WTC11 (cell line): ENCODE measurements around the gene FADS6. TPM values are rescaled to one million over a fixed set of nuclear protein-coding genes. Genes with fewer than 3 reads are reported as not detected.

Experiments
- ATAC-seq: fragments of 200-7000 bp; cut with Tn5 transposase; 2 replicates; pipeline ENCODE4 v1.10.0; 2021; ENCODE audit warnings: mild to moderate bottlenecking, moderate library complexity
- CTCF ChIA-PET: fragments of 300-600 bp; sonication (Branson Sonifier 250); formaldehyde crosslinking; loops from one replicate; lab custom pipeline; 2021; ENCODE audit warnings: antibody characterized with exemption; lab: Charles Lee
- POLR2A ChIA-PET: fragments of 350-600 bp; sonication (Branson Sonifier 250); formaldehyde crosslinking; loops from one replicate; lab custom pipeline; 2021; ENCODE audit warnings: antibody characterized with exemption; lab: Charles Lee
- DNase-seq: peaks from one replicate; pipeline ENCODE4 v3.0.0; 2021; ENCODE audit warnings: low spot score
- H3K27ac Mint-ChIP-seq: 2 replicates; pipeline ENCODE4 v1.8.0; 2021; ENCODE audit warnings: mixed read lengths
- H3K27me3 Mint-ChIP-seq: 2 replicates; pipeline ENCODE4 v1.8.0; 2021; ENCODE audit warnings: low read depth, mild to moderate bottlenecking, moderate library complexity, mixed read lengths
- H3K36me3 Mint-ChIP-seq: 2 replicates; pipeline ENCODE4 v1.8.0; 2021; ENCODE audit warnings: mixed read lengths
- H3K4me1 Mint-ChIP-seq: 2 replicates; pipeline ENCODE4 v1.8.0; 2022; ENCODE audit warnings: mixed read lengths
- H3K4me3 Mint-ChIP-seq: 2 replicates; pipeline ENCODE4 v1.8.0; 2021; ENCODE audit warnings: mild to moderate bottlenecking, moderate library complexity, mixed read lengths
- H3K9me3 Mint-ChIP-seq: 2 replicates; pipeline ENCODE4 v1.8.0; 2021; ENCODE audit warnings: mixed read lengths
- ESRRA ChIP-seq: sonication (generic); formaldehyde crosslinking; IDR thresholded peaks from 2 replicates; pipeline ENCODE4 v1.8.1; 2022; ENCODE audit warnings: mild to moderate bottlenecking, missing genetic modification reagents, borderline replicate concordance
- ETV6 ChIP-seq: sonication (generic); formaldehyde crosslinking; IDR thresholded peaks from 2 replicates; pipeline ENCODE4 v1.8.1; 2022; ENCODE audit warnings: mild to moderate bottlenecking, missing genetic modification reagents
- FOXK1 ChIP-seq: sonication (generic); formaldehyde crosslinking; IDR thresholded peaks from 2 replicates; pipeline ENCODE4 v1.8.0; 2022; ENCODE audit warnings: mild to moderate bottlenecking, moderate library complexity, missing genetic modification reagents
- GRHL2 ChIP-seq: fragments of 250-450 bp; sonication (Bioruptor Pico); IDR thresholded peaks from 2 replicates; pipeline ENCODE4 v1.8.0; 2022; ENCODE audit warnings: mild to moderate bottlenecking, moderate library complexity; ENCODE audit not compliant: insufficient replicate concordance, severe bottlenecking
- GTF2I ChIP-seq: fragments of 250-450 bp; sonication (Bioruptor Pico); conservative IDR thresholded peaks from 2 replicates; pipeline ENCODE4 v1.4.0; 2021; ENCODE audit warnings: mild to moderate bottlenecking
- JUN ChIP-seq: sonication (generic); formaldehyde crosslinking; IDR thresholded peaks from 2 replicates; pipeline ENCODE4 v1.8.0; 2023; ENCODE audit warnings: mild to moderate bottlenecking, missing genetic modification reagents
- MYBL2 ChIP-seq: sonication (generic); formaldehyde crosslinking; IDR thresholded peaks from 2 replicates; pipeline ENCODE4 v1.8.1; 2023; ENCODE audit warnings: mild to moderate bottlenecking, moderate library complexity, missing genetic modification reagents
- NR3C1 ChIP-seq: sonication (generic); formaldehyde crosslinking; conservative IDR thresholded peaks from 2 replicates; pipeline ENCODE4 v1.8.1; 2023; ENCODE audit warnings: low read depth, mild to moderate bottlenecking, missing genetic modification reagents
- OVOL2 ChIP-seq: fragments of 250-450 bp; sonication (Bioruptor Pico); IDR thresholded peaks from 2 replicates; pipeline ENCODE4 v1.9.0; 2021; ENCODE audit warnings: mild to moderate bottlenecking, borderline replicate concordance
- SMAD4 ChIP-seq: sonication (generic); formaldehyde crosslinking; IDR thresholded peaks from 2 replicates; pipeline ENCODE4 v1.8.0; 2022; ENCODE audit warnings: mild to moderate bottlenecking, missing genetic modification reagents
- TEAD4 ChIP-seq: sonication (generic); formaldehyde crosslinking; IDR thresholded peaks from 2 replicates; pipeline ENCODE4 v1.8.0; 2022; ENCODE audit warnings: mild to moderate bottlenecking, missing genetic modification reagents
- ZNF138 ChIP-seq: sonication (generic); formaldehyde crosslinking; conservative IDR thresholded peaks from 2 replicates; pipeline ENCODE4 v1.8.1; 2022; ENCODE audit warnings: mild to moderate bottlenecking, moderate library complexity, missing genetic modification reagents
- ZNF263 ChIP-seq: sonication (generic); formaldehyde crosslinking; IDR thresholded peaks from 2 replicates; pipeline ENCODE4 v1.8.1; 2022; ENCODE audit warnings: low read depth, mild to moderate bottlenecking, moderate library complexity, missing genetic modification reagents
- ZNF423 ChIP-seq: fragments of 250-450 bp; sonication (Bioruptor Pico); IDR thresholded peaks from 2 replicates; pipeline ENCODE4 v2.1.2; 2022; ENCODE audit warnings: mild to moderate bottlenecking, moderate library complexity
- ZNF671 ChIP-seq: fragments of 250-450 bp; sonication (Bioruptor Pico); IDR thresholded peaks from 2 replicates; pipeline ENCODE4 v1.8.0; 2021; ENCODE audit warnings: mild to moderate bottlenecking
- total RNA-seq: library from RNA; stranded (reverse); gene quantifications from 3 replicates; pipeline ENCODE4 v1.2.3, GENCODE V29; 2021
- TF ChIP-seq, protein P1 (sequence below): sonication (generic); formaldehyde crosslinking; IDR thresholded peaks from 2 replicates; pipeline ENCODE4 v1.8.0; 2023; ENCODE audit warnings: missing genetic modification reagents, mild to moderate bottlenecking, borderline replicate concordance
- TF ChIP-seq, protein P2 (sequence below): sonication (generic); formaldehyde crosslinking; IDR thresholded peaks from 2 replicates; pipeline ENCODE4 v1.8.0; 2023; ENCODE audit warnings: mild to moderate bottlenecking, missing genetic modification reagents
- TF ChIP-seq, protein P3 (sequence below): sonication (generic); formaldehyde crosslinking; IDR thresholded peaks from 2 replicates; pipeline ENCODE4 v1.8.1; 2023; ENCODE audit warnings: mild to moderate bottlenecking, missing genetic modification reagents, moderate library complexity
- TF ChIP-seq, protein P4 (sequence below): sonication (generic); formaldehyde crosslinking; conservative IDR thresholded peaks from 2 replicates; pipeline ENCODE4 v1.8.1; 2022; ENCODE audit warnings: mild to moderate bottlenecking, missing genetic modification reagents
- TF ChIP-seq, protein P5 (sequence below): fragments of 250-450 bp; sonication (Bioruptor Pico); IDR thresholded peaks from 2 replicates; pipeline ENCODE4 v1.8.0; 2021; ENCODE audit warnings: mild to moderate bottlenecking
- TF ChIP-seq, protein P6 (sequence below): sonication (generic); formaldehyde crosslinking; IDR thresholded peaks from 2 replicates; pipeline ENCODE4 v1.8.0; 2023; ENCODE audit warnings: missing genetic modification reagents
- TF ChIP-seq, protein P7 (sequence below): sonication (generic); formaldehyde crosslinking; IDR thresholded peaks from 2 replicates; pipeline ENCODE4 v1.8.1; 2022; ENCODE audit warnings: mild to moderate bottlenecking, moderate library complexity, missing genetic modification reagents

FADS6 gene
- total RNA-seq, 1 experiment from 2014 or later = 1.2 TPM

DNA sequence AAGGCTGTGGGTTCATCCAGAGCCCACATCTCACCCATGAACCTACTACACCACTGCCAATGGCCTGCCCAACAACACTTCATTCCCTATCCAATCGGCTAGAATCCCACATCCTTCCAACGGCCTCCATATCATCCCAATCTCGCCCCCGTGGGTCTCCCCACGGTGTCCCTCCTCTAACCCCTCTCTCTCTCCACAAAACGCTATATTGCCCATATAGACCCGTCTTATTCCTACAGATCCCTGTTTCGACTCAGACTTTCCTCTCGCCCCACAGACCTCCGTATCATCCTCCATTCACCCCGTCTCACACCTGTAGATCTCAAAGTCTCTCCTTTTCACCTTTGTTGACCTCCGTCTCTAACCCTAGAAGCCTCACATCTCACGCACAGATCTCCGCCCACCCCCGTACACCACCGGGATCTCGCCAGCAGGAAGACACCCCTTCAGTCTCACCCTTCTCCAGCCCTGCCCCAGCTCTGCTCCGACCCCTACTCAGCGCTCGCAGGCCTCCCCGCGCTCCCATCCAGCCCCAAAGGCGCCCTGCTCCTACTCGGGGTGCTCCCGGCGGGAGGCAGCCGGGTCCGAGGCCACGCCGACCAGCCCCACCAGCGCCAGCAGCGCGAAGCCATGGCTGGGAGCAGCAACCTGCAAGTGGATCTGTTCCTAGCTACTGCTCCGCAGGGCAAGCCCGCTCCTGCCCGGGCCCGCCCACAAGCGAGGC is 21.0 kb downstream of the FADS6 start, which contains the start of gene FDXR (continued):
- TF ChIP-seq, protein P1, sequence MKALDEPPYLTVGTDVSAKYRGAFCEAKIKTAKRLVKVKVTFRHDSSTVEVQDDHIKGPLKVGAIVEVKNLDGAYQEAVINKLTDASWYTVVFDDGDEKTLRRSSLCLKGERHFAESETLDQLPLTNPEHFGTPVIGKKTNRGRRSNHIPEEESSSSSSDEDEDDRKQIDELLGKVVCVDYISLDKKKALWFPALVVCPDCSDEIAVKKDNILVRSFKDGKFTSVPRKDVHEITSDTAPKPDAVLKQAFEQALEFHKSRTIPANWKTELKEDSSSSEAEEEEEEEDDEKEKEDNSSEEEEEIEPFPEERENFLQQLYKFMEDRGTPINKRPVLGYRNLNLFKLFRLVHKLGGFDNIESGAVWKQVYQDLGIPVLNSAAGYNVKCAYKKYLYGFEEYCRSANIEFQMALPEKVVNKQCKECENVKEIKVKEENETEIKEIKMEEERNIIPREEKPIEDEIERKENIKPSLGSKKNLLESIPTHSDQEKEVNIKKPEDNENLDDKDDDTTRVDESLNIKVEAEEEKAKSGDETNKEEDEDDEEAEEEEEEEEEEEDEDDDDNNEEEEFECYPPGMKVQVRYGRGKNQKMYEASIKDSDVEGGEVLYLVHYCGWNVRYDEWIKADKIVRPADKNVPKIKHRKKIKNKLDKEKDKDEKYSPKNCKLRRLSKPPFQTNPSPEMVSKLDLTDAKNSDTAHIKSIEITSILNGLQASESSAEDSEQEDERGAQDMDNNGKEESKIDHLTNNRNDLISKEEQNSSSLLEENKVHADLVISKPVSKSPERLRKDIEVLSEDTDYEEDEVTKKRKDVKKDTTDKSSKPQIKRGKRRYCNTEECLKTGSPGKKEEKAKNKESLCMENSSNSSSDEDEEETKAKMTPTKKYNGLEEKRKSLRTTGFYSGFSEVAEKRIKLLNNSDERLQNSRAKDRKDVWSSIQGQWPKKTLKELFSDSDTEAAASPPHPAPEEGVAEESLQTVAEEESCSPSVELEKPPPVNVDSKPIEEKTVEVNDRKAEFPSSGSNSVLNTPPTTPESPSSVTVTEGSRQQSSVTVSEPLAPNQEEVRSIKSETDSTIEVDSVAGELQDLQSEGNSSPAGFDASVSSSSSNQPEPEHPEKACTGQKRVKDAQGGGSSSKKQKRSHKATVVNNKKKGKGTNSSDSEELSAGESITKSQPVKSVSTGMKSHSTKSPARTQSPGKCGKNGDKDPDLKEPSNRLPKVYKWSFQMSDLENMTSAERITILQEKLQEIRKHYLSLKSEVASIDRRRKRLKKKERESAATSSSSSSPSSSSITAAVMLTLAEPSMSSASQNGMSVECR (CRISPR knock-in tag) = no peak
- no peak for TF ChIP-seq ESRRA (CRISPR knock-in tag)
- TF ChIP-seq GRHL2 = no peak
- TF ChIP-seq OVOL2 = no peak
- no peak for TF ChIP-seq ZNF423
- no peak for TF ChIP-seq TEAD4 (CRISPR knock-in tag)

DNA sequence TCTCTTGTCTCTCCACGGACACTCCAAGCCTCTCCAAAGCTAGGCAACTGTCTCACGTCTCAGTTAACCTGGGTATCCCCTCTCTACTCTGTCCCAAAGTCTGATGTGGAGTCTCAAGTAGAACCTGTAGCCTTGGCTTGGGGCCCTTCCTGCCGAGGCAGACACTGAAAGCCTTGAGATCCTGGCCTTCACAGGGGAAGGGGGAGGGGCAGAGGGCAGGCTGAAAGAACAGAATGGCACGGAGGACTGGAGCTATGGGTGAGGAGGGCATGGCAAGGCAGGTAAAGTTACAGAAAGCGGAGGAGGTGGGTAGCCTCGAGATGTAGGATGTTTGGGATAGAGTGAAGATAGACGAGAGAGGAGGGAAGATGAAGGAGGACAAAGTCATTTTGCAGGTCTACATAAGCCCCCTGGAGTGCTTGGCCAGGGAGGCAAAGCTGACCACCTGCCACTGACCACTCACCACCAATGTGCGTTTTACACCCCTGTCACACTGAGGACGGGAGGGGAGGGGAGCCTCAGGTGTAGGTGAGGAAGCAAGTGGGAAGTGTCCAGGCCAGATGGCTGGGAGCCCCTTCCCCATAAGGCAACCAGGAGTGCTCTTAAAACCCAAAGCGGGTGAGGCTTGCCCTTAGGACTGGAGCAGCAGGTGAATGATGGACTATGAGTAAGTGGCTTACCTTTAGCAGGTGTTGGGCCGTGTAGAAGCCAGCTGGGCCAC is 21.9 kb downstream of the FADS6 start:
- Mint-ChIP-seq H3K4me1 (peaks cover 22% of the 10 kb centered on the region), H3K27me3 (peaks cover 8% of the 10 kb centered on the region), H3K27ac (peak overlapping the region; percentile 43; the same call in 1 of the 2 replicates), H3K9me3 (no peaks in the 10 kb centered on the region), H3K36me3 (peaks cover 15% of the 10 kb centered on the region), H3K4me3 (peak overlapping the region; percentile 91)
- ChIA-PET POLR2A (interaction anchor here (0.6 kb wide), 1 partner anchor 24 kb away, joined by 3 read pairs; no protein-coding TSS in a partner anchor), CTCF (interaction anchor here (1.0 to 3.5 kb wide), 6 partner anchors 11 to 214 kb away, joined by 3 to 87 read pairs (median 6); partner anchors contain the start of genes GRIN2C and OTOP2)
- DNase-seq = no peak
- ATAC-seq = no peak
- TF ChIP-seq, protein P2, sequence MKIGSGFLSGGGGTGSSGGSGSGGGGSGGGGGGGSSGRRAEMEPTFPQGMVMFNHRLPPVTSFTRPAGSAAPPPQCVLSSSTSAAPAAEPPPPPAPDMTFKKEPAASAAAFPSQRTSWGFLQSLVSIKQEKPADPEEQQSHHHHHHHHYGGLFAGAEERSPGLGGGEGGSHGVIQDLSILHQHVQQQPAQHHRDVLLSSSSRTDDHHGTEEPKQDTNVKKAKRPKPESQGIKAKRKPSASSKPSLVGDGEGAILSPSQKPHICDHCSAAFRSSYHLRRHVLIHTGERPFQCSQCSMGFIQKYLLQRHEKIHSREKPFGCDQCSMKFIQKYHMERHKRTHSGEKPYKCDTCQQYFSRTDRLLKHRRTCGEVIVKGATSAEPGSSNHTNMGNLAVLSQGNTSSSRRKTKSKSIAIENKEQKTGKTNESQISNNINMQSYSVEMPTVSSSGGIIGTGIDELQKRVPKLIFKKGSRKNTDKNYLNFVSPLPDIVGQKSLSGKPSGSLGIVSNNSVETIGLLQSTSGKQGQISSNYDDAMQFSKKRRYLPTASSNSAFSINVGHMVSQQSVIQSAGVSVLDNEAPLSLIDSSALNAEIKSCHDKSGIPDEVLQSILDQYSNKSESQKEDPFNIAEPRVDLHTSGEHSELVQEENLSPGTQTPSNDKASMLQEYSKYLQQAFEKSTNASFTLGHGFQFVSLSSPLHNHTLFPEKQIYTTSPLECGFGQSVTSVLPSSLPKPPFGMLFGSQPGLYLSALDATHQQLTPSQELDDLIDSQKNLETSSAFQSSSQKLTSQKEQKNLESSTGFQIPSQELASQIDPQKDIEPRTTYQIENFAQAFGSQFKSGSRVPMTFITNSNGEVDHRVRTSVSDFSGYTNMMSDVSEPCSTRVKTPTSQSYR (CRISPR knock-in tag) = no peak
- TF ChIP-seq GTF2I (CRISPR knock-in tag) (no peak), JUN (no peak), ETV6 (CRISPR knock-in tag) (no peak), SMAD4 (CRISPR knock-in tag) (no peak), NR3C1 (no peak)
- TF ChIP-seq, protein P3, sequence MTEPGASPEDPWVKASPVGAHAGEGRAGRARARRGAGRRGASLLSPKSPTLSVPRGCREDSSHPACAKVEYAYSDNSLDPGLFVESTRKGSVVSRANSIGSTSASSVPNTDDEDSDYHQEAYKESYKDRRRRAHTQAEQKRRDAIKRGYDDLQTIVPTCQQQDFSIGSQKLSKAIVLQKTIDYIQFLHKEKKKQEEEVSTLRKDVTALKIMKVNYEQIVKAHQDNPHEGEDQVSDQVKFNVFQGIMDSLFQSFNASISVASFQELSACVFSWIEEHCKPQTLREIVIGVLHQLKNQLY = no peak
- TF ChIP-seq, protein P4, sequence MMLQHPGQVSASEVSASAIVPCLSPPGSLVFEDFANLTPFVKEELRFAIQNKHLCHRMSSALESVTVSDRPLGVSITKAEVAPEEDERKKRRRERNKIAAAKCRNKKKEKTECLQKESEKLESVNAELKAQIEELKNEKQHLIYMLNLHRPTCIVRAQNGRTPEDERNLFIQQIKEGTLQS = no peak

DNA sequence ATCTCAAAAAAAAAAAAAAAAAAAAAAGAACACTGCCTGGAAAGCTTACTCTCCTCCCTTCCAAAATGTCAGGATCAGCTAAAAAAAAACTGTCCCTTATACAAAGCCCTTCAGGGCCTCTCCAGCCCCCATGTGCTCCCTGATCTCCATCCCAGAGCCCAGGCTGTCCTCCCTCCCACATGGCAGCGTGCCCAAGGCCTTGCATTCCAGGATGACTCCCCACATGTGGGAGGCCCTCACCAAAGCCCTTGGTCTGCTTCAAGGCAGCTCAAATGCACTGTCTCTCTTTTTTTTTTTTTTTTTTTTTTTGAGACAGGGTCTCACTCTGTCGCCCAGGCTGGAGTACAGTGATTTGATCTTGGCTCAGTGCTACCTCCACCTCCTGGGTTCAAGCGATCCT is 22.9 kb downstream of the FADS6 start:
- no peak overlapping the region for H3K27ac Mint-ChIP-seq
- POLR2A ChIA-PET = interaction anchor here (0.5 to 0.6 kb wide), 2 partner anchors 25 to 35 kb away, joined by 3 read pairs; no protein-coding TSS in a partner anchor
- TF ChIP-seq, protein P5, sequence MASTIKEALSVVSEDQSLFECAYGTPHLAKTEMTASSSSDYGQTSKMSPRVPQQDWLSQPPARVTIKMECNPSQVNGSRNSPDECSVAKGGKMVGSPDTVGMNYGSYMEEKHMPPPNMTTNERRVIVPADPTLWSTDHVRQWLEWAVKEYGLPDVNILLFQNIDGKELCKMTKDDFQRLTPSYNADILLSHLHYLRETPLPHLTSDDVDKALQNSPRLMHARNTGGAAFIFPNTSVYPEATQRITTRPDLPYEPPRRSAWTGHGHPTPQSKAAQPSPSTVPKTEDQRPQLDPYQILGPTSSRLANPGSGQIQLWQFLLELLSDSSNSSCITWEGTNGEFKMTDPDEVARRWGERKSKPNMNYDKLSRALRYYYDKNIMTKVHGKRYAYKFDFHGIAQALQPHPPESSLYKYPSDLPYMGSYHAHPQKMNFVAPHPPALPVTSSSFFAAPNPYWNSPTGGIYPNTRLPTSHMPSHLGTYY (CRISPR knock-in tag) = no peak
- no peak for TF ChIP-seq FOXK1 (CRISPR knock-in tag)
- TF ChIP-seq ZNF263 (CRISPR knock-in tag) = no peak
- no peak for TF ChIP-seq ZNF671 (CRISPR knock-in tag)
- no peak for TF ChIP-seq ZNF138 (CRISPR knock-in tag)
- TF ChIP-seq MYBL2 (CRISPR knock-in tag) = no peak
- TF ChIP-seq, protein P6, sequence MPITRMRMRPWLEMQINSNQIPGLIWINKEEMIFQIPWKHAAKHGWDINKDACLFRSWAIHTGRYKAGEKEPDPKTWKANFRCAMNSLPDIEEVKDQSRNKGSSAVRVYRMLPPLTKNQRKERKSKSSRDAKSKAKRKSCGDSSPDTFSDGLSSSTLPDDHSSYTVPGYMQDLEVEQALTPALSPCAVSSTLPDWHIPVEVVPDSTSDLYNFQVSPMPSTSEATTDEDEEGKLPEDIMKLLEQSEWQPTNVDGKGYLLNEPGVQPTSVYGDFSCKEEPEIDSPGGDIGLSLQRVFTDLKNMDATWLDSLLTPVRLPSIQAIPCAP (CRISPR knock-in tag) = no peak
- TF ChIP-seq, protein P7, sequence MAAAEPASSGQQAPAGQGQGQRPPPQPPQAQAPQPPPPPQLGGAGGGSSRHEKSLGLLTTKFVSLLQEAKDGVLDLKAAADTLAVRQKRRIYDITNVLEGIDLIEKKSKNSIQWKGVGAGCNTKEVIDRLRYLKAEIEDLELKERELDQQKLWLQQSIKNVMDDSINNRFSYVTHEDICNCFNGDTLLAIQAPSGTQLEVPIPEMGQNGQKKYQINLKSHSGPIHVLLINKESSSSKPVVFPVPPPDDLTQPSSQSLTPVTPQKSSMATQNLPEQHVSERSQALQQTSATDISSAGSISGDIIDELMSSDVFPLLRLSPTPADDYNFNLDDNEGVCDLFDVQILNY = no peak

More for the DNA sequence above, 22.9 kb downstream of the FADS6 start:
- Mint-ChIP-seq H3K36me3 (peaks cover 15% of the 10 kb centered on the region), H3K4me1 (peaks cover 22% of the 10 kb centered on the region), H3K4me3 (no peak overlapping the region), H3K9me3 (no peaks in the 10 kb centered on the region), H3K27me3 (peaks cover 8% of the 10 kb centered on the region)
- DNase-seq (no peak), ATAC-seq (no peak)
- CTCF ChIA-PET = interaction anchor here (0.6 to 3.5 kb wide), 10 partner anchors 8 to 218 kb away, joined by 3 to 12 read pairs (median 4); partner anchors contain the start of genes HID1 and OTOP2
